ENCODE data around the gene ADD1. TPM values are rescaled to one million over a fixed set of nuclear protein-coding genes. Genes with fewer than 3 reads are reported as not detected.

ADD1 gene
- total and polyA plus RNA-seq, 2 donors (not counting 1 experiment from before 2014, with no cell fraction given) = 302 to 383 TPM

DNA sequence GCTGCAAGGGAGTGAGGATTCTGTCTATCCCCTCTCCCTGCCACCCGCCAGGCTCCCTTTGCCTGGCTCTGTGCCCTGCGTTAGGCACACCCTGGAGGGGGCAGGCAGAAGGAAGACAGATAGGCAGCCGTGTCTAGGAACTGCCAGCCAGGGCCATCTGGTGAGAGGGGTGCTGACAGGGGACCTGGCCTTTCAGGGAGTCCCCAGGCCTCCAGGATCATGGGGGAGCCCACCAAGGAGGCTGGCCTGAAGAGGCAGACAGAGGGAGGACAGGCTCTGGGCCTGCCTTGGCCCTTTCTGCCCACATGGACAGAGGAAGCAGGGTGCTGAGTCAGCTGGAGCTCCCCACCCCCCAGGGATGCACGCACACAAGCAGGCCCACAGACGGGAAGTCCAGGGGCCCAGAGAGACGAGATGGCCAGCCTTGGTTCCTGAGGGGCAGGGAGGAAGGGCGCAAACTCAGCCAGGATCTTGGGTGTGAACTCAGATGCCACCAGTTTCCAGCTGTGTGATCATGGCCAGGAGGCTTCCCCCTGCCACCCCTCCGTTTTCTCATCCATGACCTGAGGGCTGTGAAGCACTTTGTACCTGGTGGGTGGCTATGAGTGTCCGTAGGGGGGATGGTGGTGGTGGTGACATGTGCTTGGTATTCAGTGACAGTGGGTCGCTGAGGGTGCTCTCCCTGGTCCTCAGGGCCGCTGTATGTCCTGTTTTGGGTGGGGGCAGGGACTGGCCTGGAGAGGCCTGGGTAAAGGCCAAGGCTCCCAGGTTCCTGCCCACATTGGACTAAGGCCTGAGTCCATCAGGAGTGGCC lies 49.0 kb upstream of the ADD1 start:
- no peak overlapping the region for H3K27ac ChIP-seq (ENCODE audit: low read length in 2 of 2)
- no peaks in the 10 kb centered on the region for H3K27me3 ChIP-seq (replicated peaks in 1 of 4; ENCODE audit: control extremely low read depth in 1 of 4, control insufficient read depth in 3 of 4, insufficient read depth in 4 of 4, low read length in 3 of 4)
- CTCF ChIA-PET = interaction anchor here (0.6 kb wide), 1 partner anchor 54 kb away, joined by 3 read pairs; no protein-coding TSS in a partner anchor
- peaks cover 29% of the 10 kb centered on the region for H4K20me1 ChIP-seq (ENCODE audit: control insufficient read depth, insufficient read depth, low read length, poor library complexity, severe bottlenecking)
- H3K79me2 ChIP-seq (ENCODE audit: control insufficient read depth, insufficient read depth, low read length) = peaks cover 47% of the 10 kb centered on the region
- 61% methylated on average over 10 of the region's 11 CpGs for WGBS (ENCODE audit: insufficient coverage)
- Mint-ChIP-seq H3K27ac (peak overlapping the region; percentile 37), H3K9me3 (ENCODE audit: insufficient read depth) (no peaks in the 10 kb centered on the region), H3K27me3 (no peaks in the 10 kb centered on the region), H3K4me1 (peaks cover 77% of the 10 kb centered on the region), H3K4me3 (peak overlapping the region; percentile 86)
- H3K4me3 ChIP-seq (ENCODE audit: control extremely low read depth in 1 of 5, extremely low read depth in 1 of 5, insufficient read depth in 1 of 5, low read depth in 2 of 5, low read length in 4 of 5) = peak overlapping the region in 4 of 5 experiments; percentile 67 to 84 (median 72)
- peak overlapping the region; percentile 73 for H3K9ac ChIP-seq (ENCODE audit: low read length)
- DNase-seq (no peak), ATAC-seq (ENCODE audit: low read depth) (no peak)
- intact Hi-C loops (cut with micrococcal nuclease) = no loop called here
- POLR2A ChIA-PET = interaction anchor here (0.6 to 0.9 kb wide), 2 partner anchors 9 to 23 kb away, joined by 3 read pairs; no protein-coding TSS in a partner anchor
- TF ChIP-seq, protein P1, sequence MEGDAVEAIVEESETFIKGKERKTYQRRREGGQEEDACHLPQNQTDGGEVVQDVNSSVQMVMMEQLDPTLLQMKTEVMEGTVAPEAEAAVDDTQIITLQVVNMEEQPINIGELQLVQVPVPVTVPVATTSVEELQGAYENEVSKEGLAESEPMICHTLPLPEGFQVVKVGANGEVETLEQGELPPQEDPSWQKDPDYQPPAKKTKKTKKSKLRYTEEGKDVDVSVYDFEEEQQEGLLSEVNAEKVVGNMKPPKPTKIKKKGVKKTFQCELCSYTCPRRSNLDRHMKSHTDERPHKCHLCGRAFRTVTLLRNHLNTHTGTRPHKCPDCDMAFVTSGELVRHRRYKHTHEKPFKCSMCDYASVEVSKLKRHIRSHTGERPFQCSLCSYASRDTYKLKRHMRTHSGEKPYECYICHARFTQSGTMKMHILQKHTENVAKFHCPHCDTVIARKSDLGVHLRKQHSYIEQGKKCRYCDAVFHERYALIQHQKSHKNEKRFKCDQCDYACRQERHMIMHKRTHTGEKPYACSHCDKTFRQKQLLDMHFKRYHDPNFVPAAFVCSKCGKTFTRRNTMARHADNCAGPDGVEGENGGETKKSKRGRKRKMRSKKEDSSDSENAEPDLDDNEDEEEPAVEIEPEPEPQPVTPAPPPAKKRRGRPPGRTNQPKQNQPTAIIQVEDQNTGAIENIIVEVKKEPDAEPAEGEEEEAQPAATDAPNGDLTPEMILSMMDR (IDR thresholded peaks at IDR 0.05) = no peak
- no peak for TF ChIP-seq EZH2 (IDR thresholded peaks at IDR 0.05; ENCODE audit: borderline replicate concordance, insufficient read depth, low read depth, low read length, poor library complexity, severe bottlenecking)
- H3K4me2 ChIP-seq (replicated peaks; ENCODE audit: low read depth, low read length, poor library complexity, severe bottlenecking) = peak overlapping the region; percentile 99
- H3K9me3 ChIP-seq (ENCODE audit: control extremely low read depth in 1 of 3, control insufficient read depth in 2 of 3, insufficient read depth in 1 of 3, low read length in 2 of 3) = peaks cover 0 to 5% (median 0%) of the 10 kb centered on the region in 3 donors
- peaks cover 0 to 7% of the 10 kb centered on the region in 2 experiments for H3K36me3 ChIP-seq (replicated peaks in 1 of 2; ENCODE audit: control extremely low read depth in 1 of 2, control insufficient read depth in 1 of 2, extremely low read depth in 1 of 2, insufficient read depth in 2 of 2, low read length in 1 of 2)
- no peak overlapping the region for H2AFZ ChIP-seq (ENCODE audit: insufficient read depth, low read depth, low read length, poor library complexity, severe bottlenecking)
- H3K4me1 ChIP-seq (ENCODE audit: control insufficient read depth in 2 of 2, insufficient read depth in 2 of 2, low read length in 2 of 2) = peaks cover 67 to 87% of the 10 kb centered on the region in 2 donors
